Measurements from ENCODE around the gene DCST1.

Gene DCST1

DNA sequence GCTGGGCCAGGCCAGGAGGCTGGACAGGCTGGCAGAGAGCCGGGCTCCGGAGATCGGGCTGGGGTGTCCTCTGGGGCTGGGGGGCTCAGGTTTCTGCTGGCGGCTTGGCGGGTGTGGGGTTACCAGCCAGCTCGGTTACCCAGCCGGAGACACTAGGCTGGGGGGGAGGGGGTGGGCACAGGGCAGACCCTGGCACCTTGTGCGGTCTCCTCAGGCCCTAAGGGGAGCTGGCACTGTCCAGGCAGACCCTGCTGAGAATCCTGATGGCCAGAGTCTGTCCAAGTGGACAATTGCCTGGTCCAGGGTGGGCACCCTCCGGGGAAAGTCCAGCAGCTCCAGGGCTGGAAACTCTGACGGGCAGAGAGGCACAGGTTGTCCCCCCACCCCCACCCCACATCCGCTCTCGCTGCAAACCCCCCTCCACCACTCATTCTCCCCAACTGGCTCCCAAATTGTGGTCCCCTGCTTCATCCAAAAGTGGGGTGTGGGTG is 24.4 kb upstream of the DCST1 start:
- DNase-seq (ENCODE audit: extremely low spot score), result no peak
- POLR2A ChIA-PET, result interaction anchor here (0.6 kb wide), 1 partner anchor 49 kb away, joined by 8 read pairs; no protein-coding TSS in a partner anchor
- TF ChIP-seq CTCF (IDR thresholded peaks at IDR 0.05; ENCODE audit: control extremely low read depth, extremely low read depth, low read depth, missing control alignments), result no peak
- CTCF ChIA-PET, result interaction anchor here (3.9 kb wide), 1 partner anchor 7 kb away, joined by 48 read pairs; no protein-coding TSS in a partner anchor

DNA sequence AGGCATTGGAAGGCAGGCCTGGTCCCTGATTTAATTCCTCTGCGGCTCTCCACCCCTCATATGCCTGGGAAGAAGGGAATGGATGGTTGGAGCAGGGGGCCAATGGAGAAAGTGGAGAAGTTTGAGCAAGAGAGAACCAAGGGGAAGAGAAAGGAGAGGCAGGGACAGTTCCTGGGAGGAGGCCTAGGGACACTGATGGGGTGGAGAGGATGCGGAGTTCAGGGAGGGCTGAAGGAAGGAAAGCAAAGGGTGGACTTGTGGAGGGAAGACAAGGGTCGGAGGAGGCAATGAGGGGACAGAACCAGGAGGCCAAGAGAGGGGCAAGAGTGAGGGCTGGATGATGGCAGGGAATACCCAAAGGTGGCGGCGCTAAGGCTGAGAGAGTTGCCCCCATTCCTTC is 23.9 kb upstream of the DCST1 start:
- TF ChIP-seq CTCF (IDR thresholded peaks at IDR 0.05; ENCODE audit: control extremely low read depth, extremely low read depth, low read depth, missing control alignments), result no peak
- no peak for DNase-seq (ENCODE audit: extremely low spot score)
- ChIA-PET POLR2A (no interaction called here), CTCF (interaction anchor here (13.5 kb wide), 1 partner anchor 11 kb away, joined by 175 read pairs; the partner anchor contains the start of genes LENEP and ZBTB7B)

GRCh38 chr1:155010211-155010918 is 23.3 kb upstream of the DCST1 start:
- POLR2A ChIA-PET, result no interaction called here
- TF ChIP-seq CTCF (IDR thresholded peaks at IDR 0.05; ENCODE audit: control extremely low read depth, extremely low read depth, low read depth, missing control alignments), result no peak
- DNase-seq (ENCODE audit: extremely low spot score), result no peak
- CTCF ChIA-PET, result interaction anchor here (1.2 to 13.5 kb wide), 3 partner anchors 12 to 75 kb away, joined by 3 to 175 read pairs (median 4); partner anchors contain the start of genes LENEP, PYGO2 and ZBTB7B

- POLR2A ChIA-PET, result no interaction called here
- no peak for DNase-seq (ENCODE audit: extremely low spot score)
- CTCF ChIA-PET, result interaction anchor here (1.2 to 13.5 kb wide), 3 partner anchors 13 to 74 kb away, joined by 3 to 175 read pairs (median 4); partner anchors contain the start of genes LENEP, PYGO2 and ZBTB7B
- TF ChIP-seq CTCF (IDR thresholded peaks at IDR 0.05; ENCODE audit: control extremely low read depth, extremely low read depth, low read depth, missing control alignments), result no peak
Observed at GRCh38 chr1:155011004-155011416, 22.6 kb upstream of the DCST1 start.

GRCh38 chr1:155011437-155012025 is 22.1 kb upstream of the DCST1 start:
- no peak for TF ChIP-seq CTCF (IDR thresholded peaks at IDR 0.05; ENCODE audit: control extremely low read depth, extremely low read depth, low read depth, missing control alignments)
- POLR2A ChIA-PET, result interaction anchor here (0.5 kb wide), 1 partner anchor 35 kb away, joined by 4 read pairs; no protein-coding TSS in a partner anchor
- no peak for DNase-seq (ENCODE audit: extremely low spot score)
- CTCF ChIA-PET, result interaction anchor here (1.2 to 13.5 kb wide), 4 partner anchors 13 to 74 kb away, joined by 3 to 175 read pairs (median 4); partner anchors contain the start of genes LENEP and ZBTB7B

GRCh38 chr1:155012026-155012546 is 21.5 kb upstream of the DCST1 start:
- ChIA-PET POLR2A (no interaction called here), CTCF (interaction anchor here (1.2 to 13.5 kb wide), 4 partner anchors 14 to 453 kb away, joined by 3 to 175 read pairs (median 4); partner anchors contain the start of genes LENEP and ZBTB7B)
- no peak for TF ChIP-seq CTCF (IDR thresholded peaks at IDR 0.05; ENCODE audit: control extremely low read depth, extremely low read depth, low read depth, missing control alignments)
- no peak for DNase-seq (ENCODE audit: extremely low spot score)

Data from GM10248 (cell line).